Panc1 (cell line): ENCODE measurements around the gene SPATA18. TPM values are rescaled to one million over a fixed set of nuclear protein-coding genes. Genes with fewer than 3 reads are reported as not detected.
"Not testable (repeated sequence)": the region's sequence is repeated elsewhere in the genome, so short reads cannot be mapped to it uniquely, and the experiment has no call there.

ENCODE experiments used
- ATAC-seq: fragments of 200-7000 bp; cut with Tn5 transposase; 2 replicates; pipeline ENCODE4 v1.9.1; 2020; ENCODE audit warnings: mild to moderate bottlenecking, moderate library complexity
- BruUV-seq: library from RNA; stranded (reverse); fragments of 400-500 nt; replicated peaks from 2 replicates; lab custom pipeline; 2021; lab: Mats Ljungman, UMichigan
- CTCF ChIA-PET: fragments of 300-600 bp; sonication (Branson Sonifier 250); formaldehyde crosslinking; loops from one replicate; lab custom pipeline; 2022; ENCODE audit warnings: antibody characterized with exemption; lab: Charles Lee
- POLR2A ChIA-PET: fragments of 300-600 bp; sonication (Branson Sonifier 250); formaldehyde crosslinking; loops from one replicate; lab custom pipeline; 2022; ENCODE audit warnings: antibody characterized with exemption; lab: Charles Lee
- DNase-seq: peaks from one replicate; pipeline ENCODE4 v3.0.0-alpha.2; 2010; ENCODE audit warnings: low read depth, low spot score
- H3K27ac ChIP-seq: 2 replicates; pipeline ENCODE4 v1.5.1; 2011; ENCODE audit warnings: mild to moderate bottlenecking, low read length, inconsistent platforms
- H3K27me3 ChIP-seq: fragments of 200-500 bp; sonication (Bioruptor generic); 2 replicates; pipeline ENCODE4 v1.6.0; 2014; ENCODE audit warnings: low read length, inconsistent platforms; ENCODE audit not compliant: control insufficient read depth, insufficient read depth
- H3K36me3 ChIP-seq: fragments of 200-500 bp; sonication (Bioruptor generic); 2 replicates; pipeline ENCODE4 v1.5.1; 2014; ENCODE audit warnings: inconsistent platforms, mild to moderate bottlenecking, low read length, moderate library complexity; ENCODE audit not compliant: control insufficient read depth, insufficient read depth
- H3K4me1 ChIP-seq: 2 replicates; pipeline ENCODE4 v1.5.1; 2011; ENCODE audit warnings: inconsistent platforms, mild to moderate bottlenecking, low read length, moderate library complexity; ENCODE audit not compliant: control insufficient read depth, insufficient read depth
- H3K4me3 ChIP-seq, 2 experiments: 2 replicates each; pipeline ENCODE4 v1.5.1; 2011 to 2012; ENCODE audit warnings: low read depth in 2 of 2, low read length in 2 of 2, mild to moderate bottlenecking in 2 of 2, inconsistent platforms in 1 of 2, moderate library complexity in 1 of 2
- H3K9me3 ChIP-seq: fragments of 200-500 bp; sonication (Bioruptor generic); 2 replicates; pipeline ENCODE4 v1.5.1; 2014; ENCODE audit warnings: low read depth, mild to moderate bottlenecking, inconsistent platforms, low read length, moderate library complexity; ENCODE audit not compliant: control insufficient read depth, insufficient read depth
- CTCF ChIP-seq: fragments of 450-650 bp; IDR thresholded peaks from 2 replicates; pipeline ENCODE4 v1.5.1; 2017; ENCODE audit warnings: mild to moderate bottlenecking
- POLR2AphosphoS5 ChIP-seq: IDR thresholded peaks from 2 replicates; pipeline ENCODE4 v1.6.1; 2012; ENCODE audit warnings: mild to moderate bottlenecking, low read depth, low read length, moderate library complexity
- REST ChIP-seq, 2 experiments: IDR thresholded peaks; 2 replicates each; pipeline ENCODE4 v1.6.1; 2011 to 2012; ENCODE audit warnings: low read depth in 2 of 2, control low read depth in 1 of 2, low read length in 1 of 2, mild to moderate bottlenecking in 1 of 2, moderate library complexity in 1 of 2; ENCODE audit not compliant: insufficient read depth in 1 of 2
- SIN3A ChIP-seq: IDR thresholded peaks from 2 replicates; pipeline ENCODE4 v1.6.1; 2012; ENCODE audit warnings: low read depth, mild to moderate bottlenecking, low read length, moderate library complexity, borderline replicate concordance; ENCODE audit not compliant: insufficient read depth
- TCF7L2 ChIP-seq: IDR thresholded peaks from 2 replicates; pipeline ENCODE4 v1.6.1; 2011; ENCODE audit warnings: mild to moderate bottlenecking, low read depth, low read length, inconsistent platforms
- in situ Hi-C: cut with HindIII; loops from 2 replicates; pipeline ENCODE4 v1.10.0; 2016; ENCODE audit warnings: low sequenced_read_pairs, low pct_unique_long_range_greater_than_20kb
- intact Hi-C: fragments of 100-400 bp; cut with micrococcal nuclease; formaldehyde crosslinking; loops from one replicate; pipeline ENCODE4 v1.10.0; 2022; ENCODE audit not compliant: unreplicated experiment
- total RNA-seq: library from RNA; stranded (reverse); gene quantifications from one replicate; pipeline ENCODE4 v1.2.1, GENCODE V29; 2021; ENCODE audit not compliant: unreplicated experiment

The SPATA18 gene
- total RNA-seq, 1 experiment from 2014 or later: 0.39 TPM

GRCh38 chr4:52079659-52080058, 28.6 kb downstream of the SPATA18 start:
- ATAC-seq (no peak), DNase-seq (no peak)
- intact Hi-C loops (no loop called here), in situ Hi-C loops (no loop called here)
- ChIA-PET CTCF (no interaction called here), POLR2A (no interaction called here)
- no peaks in the 10 kb centered on the region for H3K4me1 ChIP-seq
- no peak overlapping the region for H3K27ac ChIP-seq
- BruUV-seq: no TSS peak
- peaks cover 8% of the 10 kb centered on the region; the same call in 1 of the 2 replicates for H3K27me3 ChIP-seq
- H3K9me3 ChIP-seq: no peaks in the 10 kb centered on the region
- TF ChIP-seq REST (IDR thresholded peaks at IDR 0.05; ENCODE audit: insufficient read depth in 1 of 2, low read depth in 2 of 2, low read length in 1 of 2) (no peak), CTCF (no peak), TCF7L2 (no peak), POLR2AphosphoS5 (no peak), SIN3A (no peak)
- H3K36me3 ChIP-seq: no peaks in the 10 kb centered on the region
- no peak overlapping the region for H3K4me3 ChIP-seq

GRCh38 chr4:52081216-52081615, 30.1 kb downstream of the SPATA18 start:
- H3K9me3 ChIP-seq: no peaks in the 10 kb centered on the region
- no TSS peak for BruUV-seq
- no peak overlapping the region for H3K27ac ChIP-seq
- CTCF ChIA-PET: no interaction called here
- in situ Hi-C loops (no loop called here), intact Hi-C loops (no loop called here)
- no peak overlapping the region for H3K4me3 ChIP-seq
- no peaks in the 10 kb centered on the region for H3K36me3 ChIP-seq
- POLR2A ChIA-PET: no interaction called here
- no peak for TF ChIP-seq POLR2AphosphoS5
- no peak for TF ChIP-seq CTCF
- TF ChIP-seq TCF7L2: no peak
- no peak for TF ChIP-seq SIN3A
- no peak for TF ChIP-seq REST (IDR thresholded peaks at IDR 0.05; ENCODE audit: insufficient read depth in 1 of 2, low read depth in 2 of 2, low read length in 1 of 2)
- ATAC-seq: no peak
- no peak for DNase-seq
- peaks cover 8% of the 10 kb centered on the region; the same call in 1 of the 2 replicates for H3K27me3 ChIP-seq
- no peaks in the 10 kb centered on the region for H3K4me1 ChIP-seq

GRCh38 chr4:52086425-52086824, 35.3 kb downstream of the SPATA18 start:
- in situ Hi-C loops, H3K9me3 ChIP-seq, CTCF ChIA-PET, ATAC-seq, intact Hi-C loops, H3K36me3 ChIP-seq, BruUV-seq, H3K27ac ChIP-seq, POLR2A ChIA-PET, H3K4me3 ChIP-seq, H3K4me1 ChIP-seq, H3K27me3 ChIP-seq, DNase-seq: not testable (repeated sequence)
